NB4 (cell line): ENCODE results near the gene BMP4.
A peak's percentile ranks its signal among the peaks of the same experiment; 100 is the strongest.

Source experiments
- CTCF ChIP-seq: IDR thresholded peaks from one replicate; pipeline ENCODE4 v1.5.1; 2012; ENCODE audit warnings: low read depth, low read length
- MYC ChIP-seq: IDR thresholded peaks from 2 replicates; pipeline ENCODE4 v1.6.1; 2011; ENCODE audit warnings: low read depth, low read length
- POLR2A ChIP-seq: IDR thresholded peaks from 2 replicates; pipeline ENCODE4 v1.6.1; 2011; ENCODE audit warnings: mild to moderate bottlenecking; ENCODE audit not compliant: insufficient read length; ENCODE audit errors: extremely low read depth

- TF ChIP-seq POLR2A = no peak
- TF ChIP-seq CTCF = peak; percentile 37
- no peak for TF ChIP-seq MYC
Measured at GRCh38 chr14:53929871-53930715, 26.5 kb downstream of the BMP4 start.
